T follicular helper cell (primary cell): ENCODE results near the gene LINGO3.

Experiments
- DNase-seq: peaks from one replicate; pipeline ENCODE4 v3.0.0-alpha.2; 2020; ENCODE audit warnings: low read depth

LINGO3 gene

GRCh38 chr19:2261438-2262172, 46.3 kb downstream of the LINGO3 start:
- no peak for DNase-seq

DNA sequence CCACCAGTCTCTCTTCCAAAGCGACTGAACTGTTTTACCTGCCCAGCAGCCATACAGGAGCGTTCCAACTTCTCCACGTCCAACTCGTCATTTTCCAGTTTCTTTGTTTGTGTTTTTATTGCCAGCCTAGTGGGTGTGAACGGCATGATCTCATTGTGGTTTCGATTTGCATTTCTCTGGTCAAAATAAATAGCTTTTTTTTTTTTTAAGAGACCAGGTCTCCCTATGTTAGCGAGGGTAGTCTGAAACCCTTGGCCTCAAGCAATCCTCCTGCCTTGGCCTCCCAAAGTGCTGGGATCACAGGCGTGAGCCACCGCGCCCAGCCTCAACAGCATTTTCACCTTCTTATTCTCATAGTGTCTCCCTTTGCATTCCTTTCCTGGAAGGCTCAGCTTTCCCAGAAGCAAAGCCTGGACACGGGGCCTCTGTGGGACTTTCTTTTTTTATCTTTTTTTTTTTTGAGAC, 47.6 kb downstream of the LINGO3 start:
- DNase-seq: no peak

GRCh38 chr19:2259336-2259735, 48.6 kb downstream of the LINGO3 start:
- DNase-seq: no peak
